ENCODE results near the gene RTN4RL1.
A peak's percentile ranks its signal among the peaks of the same experiment; 100 is the strongest.

The RTN4RL1 gene

DNA sequence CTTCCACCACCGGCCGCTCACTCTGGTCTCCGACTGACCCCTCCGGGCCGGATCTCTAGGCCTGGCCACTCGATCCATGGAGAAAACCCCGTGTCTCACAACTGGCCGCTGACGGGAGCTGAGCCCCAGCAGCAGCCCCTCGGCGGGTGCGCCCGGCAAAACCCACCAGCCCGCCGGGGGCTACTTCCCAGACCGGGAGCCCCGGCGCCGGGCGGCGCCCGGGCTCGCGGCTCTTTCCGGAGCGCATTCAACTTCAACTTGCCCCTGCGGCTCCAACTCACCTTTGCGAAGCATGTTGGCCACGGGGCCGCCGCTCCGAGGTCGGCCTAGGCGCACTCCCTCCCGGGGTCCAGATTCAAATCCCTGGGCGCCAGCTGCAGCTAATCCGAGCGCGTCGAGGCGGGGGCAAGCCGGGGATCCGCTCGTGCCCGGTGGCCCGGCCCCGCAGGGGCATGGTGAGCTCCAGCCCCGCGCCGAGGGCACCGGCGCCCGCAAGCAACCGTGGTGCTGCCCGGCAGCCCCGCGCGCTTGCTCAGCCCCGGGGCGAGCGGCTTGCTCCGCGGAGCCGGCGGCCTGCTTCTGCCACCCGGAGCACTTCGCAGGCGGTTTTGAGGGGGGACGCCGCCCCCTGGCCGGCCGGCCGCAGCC, 438 bp downstream of the RTN4RL1 start:
- Histone ChIP-seq H3K9me3 (ENCODE audit: control insufficient read depth, insufficient read depth, low read length) (no peaks in the 10 kb centered on the region), H3K4me1 (ENCODE audit: control insufficient read depth, low read length) (peaks cover 13% of the 10 kb centered on the region), H3K36me3 (ENCODE audit: control insufficient read depth, low read length) (no peaks in the 10 kb centered on the region), H3K9me2 (replicated peaks; ENCODE audit: control insufficient read depth, low read length) (no peaks in the 10 kb centered on the region), H3K4me3 (ENCODE audit: low read length) (peak overlapping the region; percentile 26; the same call in 1 of the 2 replicates), H3K4me2 (ENCODE audit: low read length) (peak overlapping the region; percentile 53), H3K27ac (ENCODE audit: low read depth, low read length) (no peak overlapping the region), H3F3A (ENCODE audit: control insufficient read depth, insufficient read depth) (no peaks in the 10 kb centered on the region), H3K79me2 (ENCODE audit: control insufficient read depth, low read length) (no peaks in the 10 kb centered on the region), H3K27me3 (ENCODE audit: control insufficient read depth, low read length) (peaks cover 64% of the 10 kb centered on the region), H4K20me1 (ENCODE audit: control insufficient read depth, insufficient read depth, low read depth, low read length) (no peaks in the 10 kb centered on the region)
- TF ChIP-seq EZH2phosphoT487 (IDR thresholded peaks at IDR 0.05; ENCODE audit: borderline replicate concordance, low read length): peak; percentile 88
- TF ChIP-seq, protein P1, sequence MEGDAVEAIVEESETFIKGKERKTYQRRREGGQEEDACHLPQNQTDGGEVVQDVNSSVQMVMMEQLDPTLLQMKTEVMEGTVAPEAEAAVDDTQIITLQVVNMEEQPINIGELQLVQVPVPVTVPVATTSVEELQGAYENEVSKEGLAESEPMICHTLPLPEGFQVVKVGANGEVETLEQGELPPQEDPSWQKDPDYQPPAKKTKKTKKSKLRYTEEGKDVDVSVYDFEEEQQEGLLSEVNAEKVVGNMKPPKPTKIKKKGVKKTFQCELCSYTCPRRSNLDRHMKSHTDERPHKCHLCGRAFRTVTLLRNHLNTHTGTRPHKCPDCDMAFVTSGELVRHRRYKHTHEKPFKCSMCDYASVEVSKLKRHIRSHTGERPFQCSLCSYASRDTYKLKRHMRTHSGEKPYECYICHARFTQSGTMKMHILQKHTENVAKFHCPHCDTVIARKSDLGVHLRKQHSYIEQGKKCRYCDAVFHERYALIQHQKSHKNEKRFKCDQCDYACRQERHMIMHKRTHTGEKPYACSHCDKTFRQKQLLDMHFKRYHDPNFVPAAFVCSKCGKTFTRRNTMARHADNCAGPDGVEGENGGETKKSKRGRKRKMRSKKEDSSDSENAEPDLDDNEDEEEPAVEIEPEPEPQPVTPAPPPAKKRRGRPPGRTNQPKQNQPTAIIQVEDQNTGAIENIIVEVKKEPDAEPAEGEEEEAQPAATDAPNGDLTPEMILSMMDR (IDR thresholded peaks at IDR 0.05; ENCODE audit: low read depth, low read length, poor library complexity, severe bottlenecking): no peak

GRCh38 chr17:2023692-2024571, 1.2 kb downstream of the RTN4RL1 start:
- Histone ChIP-seq H3K4me3 (ENCODE audit: low read length) (no peak overlapping the region), H3K4me2 (ENCODE audit: low read length) (no peak overlapping the region), H3F3A (ENCODE audit: control insufficient read depth, insufficient read depth) (no peaks in the 10 kb centered on the region), H3K27ac (ENCODE audit: low read depth, low read length) (no peak overlapping the region), H3K9me3 (ENCODE audit: control insufficient read depth, insufficient read depth, low read length) (no peaks in the 10 kb centered on the region), H3K79me2 (ENCODE audit: control insufficient read depth, low read length) (no peaks in the 10 kb centered on the region), H3K9me2 (replicated peaks; ENCODE audit: control insufficient read depth, low read length) (no peaks in the 10 kb centered on the region), H4K20me1 (ENCODE audit: control insufficient read depth, insufficient read depth, low read depth, low read length) (no peaks in the 10 kb centered on the region; the same call in 1 of the 2 replicates), H3K27me3 (ENCODE audit: control insufficient read depth, low read length) (peaks cover 70% of the 10 kb centered on the region), H3K4me1 (ENCODE audit: control insufficient read depth, low read length) (peaks cover 10% of the 10 kb centered on the region; the same call in 1 of the 2 replicates), H3K36me3 (ENCODE audit: control insufficient read depth, low read length) (no peaks in the 10 kb centered on the region)
- TF ChIP-seq, protein P1 (IDR thresholded peaks at IDR 0.05; ENCODE audit: low read depth, low read length, poor library complexity, severe bottlenecking): no peak
- no peak for TF ChIP-seq EZH2phosphoT487 (IDR thresholded peaks at IDR 0.05; ENCODE audit: borderline replicate concordance, low read length)

DNA sequence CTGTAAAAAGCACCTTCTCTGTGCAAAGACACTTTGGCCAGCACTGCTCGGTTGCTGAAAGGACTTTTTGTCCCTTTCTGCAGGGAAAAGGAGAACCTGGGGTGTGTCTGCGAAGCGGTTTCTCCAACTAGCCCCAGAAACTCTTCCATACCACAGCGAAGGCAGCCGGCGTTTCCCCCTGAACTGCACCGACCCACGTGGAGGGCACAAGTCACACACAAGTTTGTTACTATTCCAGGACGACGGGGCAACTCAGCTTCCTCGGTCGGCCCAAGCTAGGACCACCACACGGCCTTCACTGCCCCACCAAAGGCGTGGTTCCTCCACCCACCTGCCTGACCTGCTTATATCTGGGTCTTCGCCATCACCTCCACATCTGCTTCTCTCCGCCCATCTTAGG, 1.9 kb downstream of the RTN4RL1 start:
- Histone ChIP-seq H3K4me3 (ENCODE audit: low read length) (no peak overlapping the region), H3K27me3 (ENCODE audit: control insufficient read depth, low read length) (peaks cover 77% of the 10 kb centered on the region), H3K9me2 (replicated peaks; ENCODE audit: control insufficient read depth, low read length) (no peaks in the 10 kb centered on the region), H3K4me2 (ENCODE audit: low read length) (no peak overlapping the region), H3K9me3 (ENCODE audit: control insufficient read depth, insufficient read depth, low read length) (no peaks in the 10 kb centered on the region), H3K36me3 (ENCODE audit: control insufficient read depth, low read length) (no peaks in the 10 kb centered on the region), H3K4me1 (ENCODE audit: control insufficient read depth, low read length) (peaks cover 10% of the 10 kb centered on the region; the same call in 1 of the 2 replicates), H3F3A (ENCODE audit: control insufficient read depth, insufficient read depth) (no peaks in the 10 kb centered on the region), H3K79me2 (ENCODE audit: control insufficient read depth, low read length) (no peaks in the 10 kb centered on the region), H4K20me1 (ENCODE audit: control insufficient read depth, insufficient read depth, low read depth, low read length) (no peaks in the 10 kb centered on the region; the same call in 1 of the 2 replicates), H3K27ac (ENCODE audit: low read depth, low read length) (no peak overlapping the region)
- TF ChIP-seq, protein P1 (IDR thresholded peaks at IDR 0.05; ENCODE audit: low read depth, low read length, poor library complexity, severe bottlenecking): no peak
- no peak for TF ChIP-seq EZH2phosphoT487 (IDR thresholded peaks at IDR 0.05; ENCODE audit: borderline replicate concordance, low read length)
